ENCODE data around the gene DRAM1.

DNA sequence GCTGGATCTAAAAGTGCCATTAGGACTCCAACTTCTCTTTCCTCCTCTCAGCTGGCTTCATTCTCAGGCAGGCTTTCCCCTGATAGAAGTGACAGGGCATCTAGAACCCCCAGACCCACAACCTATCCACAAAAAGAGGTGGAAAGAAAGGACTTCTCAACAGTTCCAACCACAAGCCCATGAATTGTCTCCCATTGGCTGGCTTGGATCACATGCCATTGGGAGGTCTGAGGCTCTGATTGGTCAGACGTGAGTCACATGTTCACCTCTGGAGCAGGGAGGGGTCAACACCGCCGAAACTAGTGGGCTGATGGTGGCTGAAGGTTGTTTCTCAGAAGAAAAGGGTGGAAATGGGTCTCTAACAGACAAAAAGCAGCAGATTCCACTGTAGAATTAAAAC, 47.2 kb downstream of the DRAM1 start:
- TF ChIP-seq, protein P1, sequence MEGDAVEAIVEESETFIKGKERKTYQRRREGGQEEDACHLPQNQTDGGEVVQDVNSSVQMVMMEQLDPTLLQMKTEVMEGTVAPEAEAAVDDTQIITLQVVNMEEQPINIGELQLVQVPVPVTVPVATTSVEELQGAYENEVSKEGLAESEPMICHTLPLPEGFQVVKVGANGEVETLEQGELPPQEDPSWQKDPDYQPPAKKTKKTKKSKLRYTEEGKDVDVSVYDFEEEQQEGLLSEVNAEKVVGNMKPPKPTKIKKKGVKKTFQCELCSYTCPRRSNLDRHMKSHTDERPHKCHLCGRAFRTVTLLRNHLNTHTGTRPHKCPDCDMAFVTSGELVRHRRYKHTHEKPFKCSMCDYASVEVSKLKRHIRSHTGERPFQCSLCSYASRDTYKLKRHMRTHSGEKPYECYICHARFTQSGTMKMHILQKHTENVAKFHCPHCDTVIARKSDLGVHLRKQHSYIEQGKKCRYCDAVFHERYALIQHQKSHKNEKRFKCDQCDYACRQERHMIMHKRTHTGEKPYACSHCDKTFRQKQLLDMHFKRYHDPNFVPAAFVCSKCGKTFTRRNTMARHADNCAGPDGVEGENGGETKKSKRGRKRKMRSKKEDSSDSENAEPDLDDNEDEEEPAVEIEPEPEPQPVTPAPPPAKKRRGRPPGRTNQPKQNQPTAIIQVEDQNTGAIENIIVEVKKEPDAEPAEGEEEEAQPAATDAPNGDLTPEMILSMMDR (IDR thresholded peaks at IDR 0.05) = no peak
- no peak for TF ChIP-seq TP53 (CRISPR knock-in tag; IDR thresholded peaks at IDR 0.05)

Data from WTC11 (cell line).